Osteoblast (primary cell): ENCODE data around the gene NOVA2. TPM values are rescaled to one million over a fixed set of nuclear protein-coding genes. Genes with fewer than 3 reads are reported as not detected.

ENCODE experiments used
- DNase-seq: peaks from one replicate; pipeline ENCODE4 v3.0.0; 2011; ENCODE audit warnings: low spot score, mixed read lengths; ENCODE audit not compliant: insufficient read length; ENCODE audit errors: missing footprints
- H2AFZ ChIP-seq: 2 replicates; pipeline ENCODE4 v1.6.0; 2011; ENCODE audit warnings: mild to moderate bottlenecking, low read length
- H3K27ac ChIP-seq: 2 replicates; pipeline ENCODE4 v1.5.1; 2011; ENCODE audit warnings: mild to moderate bottlenecking, low read depth, low read length, moderate library complexity
- H3K27me3 ChIP-seq: 2 replicates; pipeline ENCODE4 v1.6.0; 2012; ENCODE audit warnings: mild to moderate bottlenecking, control low read depth, inconsistent platforms, low read length, moderate library complexity; ENCODE audit not compliant: insufficient read depth
- H3K36me3 ChIP-seq: 2 replicates; pipeline ENCODE4 v1.5.1; 2011; ENCODE audit warnings: mild to moderate bottlenecking, low read length, control low read depth, moderate library complexity; ENCODE audit not compliant: insufficient read depth
- H3K4me1 ChIP-seq: 2 replicates; pipeline ENCODE4 v1.5.1; 2011; ENCODE audit warnings: mild to moderate bottlenecking, low read length, control low read depth, moderate library complexity; ENCODE audit not compliant: insufficient read depth
- H3K4me2 ChIP-seq: 2 replicates; pipeline ENCODE4 v1.6.0; 2011; ENCODE audit warnings: mild to moderate bottlenecking, low read length; ENCODE audit not compliant: insufficient read depth
- H3K4me3 ChIP-seq: fragments of 200-600 bp; sonication (generic); 3 replicates; pipeline ENCODE4 v1.5.1; 2012; ENCODE audit warnings: mild to moderate bottlenecking, low read length, inconsistent platforms; ENCODE audit not compliant: insufficient read depth
- H3K79me2 ChIP-seq: 2 replicates; pipeline ENCODE4 v1.6.0; 2012; ENCODE audit warnings: mild to moderate bottlenecking, low read length, control low read depth, inconsistent platforms; ENCODE audit not compliant: insufficient read depth
- H3K9me3 ChIP-seq: 2 replicates; pipeline ENCODE4 v1.5.1; 2011; ENCODE audit warnings: low read depth, low read length, control low read depth
- H4K20me1 ChIP-seq: 2 replicates; pipeline ENCODE4 v1.6.0; 2012; ENCODE audit warnings: mild to moderate bottlenecking, low read length, control low read depth; ENCODE audit not compliant: insufficient read depth
- total RNA-seq: library from RNA; depleted of rRNA; stranded (reverse); fragments of >200 nt; gene quantifications from 2 replicates; pipeline ENCODE4 v1.2.3, GENCODE V29; 2012
- TF ChIP-seq, protein P1 (sequence below): IDR thresholded peaks from 2 replicates; pipeline ENCODE4 v1.5.1; 2011; ENCODE audit warnings: mild to moderate bottlenecking, low read depth, low read length, moderate library complexity; ENCODE audit errors: extremely low read depth

The NOVA2 gene
- total RNA-seq, 1 donor, result not detected

DNA sequence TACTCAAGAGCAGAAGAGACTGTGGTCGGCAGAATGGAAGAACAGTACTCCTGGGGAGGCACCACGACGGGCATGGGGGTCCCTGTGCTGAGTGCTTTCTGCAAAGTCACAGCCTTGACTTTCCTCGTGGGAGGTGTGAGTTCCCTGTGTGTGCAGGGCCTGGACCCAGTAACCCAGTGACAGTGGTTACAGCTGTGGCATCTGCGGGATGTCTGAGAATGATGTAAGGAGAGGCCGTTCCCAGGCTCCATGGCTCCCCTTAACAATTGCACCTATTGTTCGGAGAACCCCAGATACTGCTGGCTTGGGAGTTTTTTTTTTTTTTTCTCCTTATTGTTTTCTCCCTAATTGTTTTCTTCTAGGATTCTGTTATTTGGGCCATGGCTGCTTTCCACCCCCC, 54.0 kb downstream of the NOVA2 start:
- Histone ChIP-seq H3K27me3 (peaks cover 22% of the 10 kb centered on the region), H3K79me2 (no peaks in the 10 kb centered on the region), H3K4me2 (no peak overlapping the region), H3K27ac (no peak overlapping the region), H2AFZ (no peak overlapping the region), H3K4me3 (no peak overlapping the region), H4K20me1 (no peaks in the 10 kb centered on the region), H3K4me1 (no peaks in the 10 kb centered on the region), H3K9me3 (no peaks in the 10 kb centered on the region), H3K36me3 (no peaks in the 10 kb centered on the region)
- TF ChIP-seq, protein P1, sequence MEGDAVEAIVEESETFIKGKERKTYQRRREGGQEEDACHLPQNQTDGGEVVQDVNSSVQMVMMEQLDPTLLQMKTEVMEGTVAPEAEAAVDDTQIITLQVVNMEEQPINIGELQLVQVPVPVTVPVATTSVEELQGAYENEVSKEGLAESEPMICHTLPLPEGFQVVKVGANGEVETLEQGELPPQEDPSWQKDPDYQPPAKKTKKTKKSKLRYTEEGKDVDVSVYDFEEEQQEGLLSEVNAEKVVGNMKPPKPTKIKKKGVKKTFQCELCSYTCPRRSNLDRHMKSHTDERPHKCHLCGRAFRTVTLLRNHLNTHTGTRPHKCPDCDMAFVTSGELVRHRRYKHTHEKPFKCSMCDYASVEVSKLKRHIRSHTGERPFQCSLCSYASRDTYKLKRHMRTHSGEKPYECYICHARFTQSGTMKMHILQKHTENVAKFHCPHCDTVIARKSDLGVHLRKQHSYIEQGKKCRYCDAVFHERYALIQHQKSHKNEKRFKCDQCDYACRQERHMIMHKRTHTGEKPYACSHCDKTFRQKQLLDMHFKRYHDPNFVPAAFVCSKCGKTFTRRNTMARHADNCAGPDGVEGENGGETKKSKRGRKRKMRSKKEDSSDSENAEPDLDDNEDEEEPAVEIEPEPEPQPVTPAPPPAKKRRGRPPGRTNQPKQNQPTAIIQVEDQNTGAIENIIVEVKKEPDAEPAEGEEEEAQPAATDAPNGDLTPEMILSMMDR, result no peak
- peak; percentile 32 for DNase-seq

DNA sequence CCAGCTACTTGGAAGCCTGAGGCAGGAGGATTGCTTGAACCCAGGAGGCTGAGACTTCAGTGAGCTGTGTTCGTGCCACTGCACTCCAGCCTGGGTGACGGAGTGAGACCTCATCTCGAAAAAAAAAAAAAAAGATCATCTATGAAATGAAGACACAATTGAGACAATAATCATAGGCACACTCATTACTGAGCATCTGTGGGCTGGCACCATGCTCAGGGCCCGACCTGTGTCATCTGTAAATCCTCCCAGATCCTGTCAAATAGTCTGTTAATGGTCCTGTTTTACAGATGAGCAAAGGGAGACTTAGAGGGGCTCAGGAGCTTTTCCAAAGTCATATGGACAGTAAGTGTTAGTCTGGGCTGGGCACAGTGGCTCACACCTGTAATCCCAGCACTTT, 54.9 kb downstream of the NOVA2 start:
- no peaks in the 10 kb centered on the region for H4K20me1 ChIP-seq
- no peak overlapping the region for H3K4me3 ChIP-seq
- H2AFZ ChIP-seq, result no peak overlapping the region
- no peaks in the 10 kb centered on the region for H3K4me1 ChIP-seq
- H3K9me3 ChIP-seq, result no peaks in the 10 kb centered on the region
- no peak overlapping the region for H3K27ac ChIP-seq
- no peaks in the 10 kb centered on the region for H3K79me2 ChIP-seq
- H3K36me3 ChIP-seq, result no peaks in the 10 kb centered on the region
- no peak overlapping the region for H3K4me2 ChIP-seq
- H3K27me3 ChIP-seq, result peaks cover 22% of the 10 kb centered on the region
- TF ChIP-seq, protein P1, result no peak
- DNase-seq, result no peak

DNA sequence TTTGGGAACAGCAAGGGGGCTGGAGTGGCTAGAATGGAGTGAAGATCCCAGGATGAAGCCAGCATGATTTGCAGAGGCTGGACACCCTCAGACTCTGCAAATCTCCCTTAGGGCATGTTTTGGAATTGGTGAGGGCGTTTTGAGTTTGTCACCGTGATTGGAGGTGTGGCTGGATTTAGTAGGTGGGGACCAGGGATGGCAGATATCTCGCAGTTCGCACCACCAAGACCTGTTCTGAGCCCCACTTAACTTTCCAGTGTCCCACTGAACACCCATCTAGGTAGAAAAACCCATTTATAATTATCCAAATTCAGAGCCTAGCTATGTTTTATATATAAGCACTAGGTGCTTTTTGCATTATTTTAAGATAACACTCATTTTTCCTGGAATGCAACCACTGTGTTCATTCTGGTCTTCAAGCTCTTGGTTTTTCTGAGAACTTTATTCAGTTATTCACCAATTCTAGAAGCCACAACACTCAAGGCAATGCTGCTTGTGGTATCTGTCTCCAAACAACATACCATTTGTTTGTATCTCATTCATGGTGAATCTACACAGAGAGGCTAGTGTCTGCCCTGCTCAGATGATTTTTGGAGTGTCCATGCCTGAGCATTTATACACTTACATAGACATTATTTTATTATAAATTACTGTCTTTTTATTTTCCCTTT, 56.1 kb downstream of the NOVA2 start:
- Histone ChIP-seq H3K4me2 (no peak overlapping the region), H3K27ac (no peak overlapping the region), H2AFZ (no peak overlapping the region), H3K36me3 (no peaks in the 10 kb centered on the region), H3K4me1 (no peaks in the 10 kb centered on the region), H3K4me3 (no peak overlapping the region), H3K27me3 (peaks cover 21% of the 10 kb centered on the region), H3K9me3 (no peaks in the 10 kb centered on the region), H3K79me2 (no peaks in the 10 kb centered on the region), H4K20me1 (no peaks in the 10 kb centered on the region)
- DNase-seq, result peak; percentile 51
- TF ChIP-seq, protein P1, result no peak

DNA sequence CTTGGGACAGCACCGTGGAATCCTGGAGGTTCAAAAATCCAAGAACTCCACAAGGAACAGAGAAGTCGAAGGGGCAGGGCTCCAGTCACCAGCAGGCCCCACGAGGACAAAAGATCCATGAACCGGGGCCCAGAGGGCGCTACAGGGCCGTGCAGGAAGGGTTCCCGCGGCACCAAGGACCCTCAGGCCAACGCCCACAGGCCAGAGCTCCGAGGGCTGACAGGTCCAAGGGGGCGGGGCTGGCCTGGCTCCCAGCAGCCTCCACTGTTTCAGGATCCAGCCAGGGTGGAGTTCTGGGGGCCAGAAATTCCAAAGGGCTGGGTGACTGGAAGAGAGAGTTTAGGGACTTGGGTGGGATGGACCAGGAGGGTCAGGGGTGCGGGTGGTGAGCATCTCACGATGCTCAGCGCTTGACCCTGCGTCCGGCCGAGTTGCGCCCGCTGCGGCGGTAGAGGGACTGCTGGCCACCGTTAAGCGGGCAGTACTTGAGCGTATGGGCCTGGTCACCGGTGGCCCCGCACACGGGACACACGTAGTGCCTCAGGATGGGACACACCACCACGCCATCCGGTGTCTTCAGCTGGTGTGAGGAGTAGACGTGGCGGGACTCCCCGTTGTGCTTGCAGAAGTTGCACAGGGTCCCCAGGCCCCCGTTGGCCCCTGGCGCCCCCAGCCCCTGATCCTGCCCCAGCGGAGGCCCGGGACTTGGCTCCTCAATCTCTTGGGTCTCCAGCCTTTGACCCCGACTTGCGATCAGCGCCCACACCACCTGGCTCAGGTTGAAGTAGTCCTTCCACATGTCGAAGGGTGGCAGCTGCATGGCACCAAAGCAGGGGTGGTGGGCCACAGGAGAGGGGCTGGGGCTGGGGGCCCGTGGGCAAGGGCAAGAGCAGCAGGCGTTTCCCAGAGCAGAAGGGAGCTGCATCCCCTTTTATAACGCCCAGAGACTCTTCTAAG, 59.5 kb downstream of the NOVA2 start, which contains the start of gene NANOS2:
NANOS2 (minus strand) TSS at position 905 of the 957 bp plus-strand sequence; CDS start at position 820, 85 bp downstream.
- Histone ChIP-seq H3K4me3 (no peak within 1 kb of the TSS), H3K27me3 (peaks cover 16% of the 10 kb centered on the region), H4K20me1 (no peaks in the 10 kb centered on the region), H3K27ac (no peak within 1 kb of the TSS), H3K36me3 (no peaks in the 10 kb centered on the region), H2AFZ (no peak within 1 kb of the TSS), H3K79me2 (no peaks in the 10 kb centered on the region), H3K4me2 (no peak within 1 kb of the TSS), H3K4me1 (no peaks in the 10 kb centered on the region), H3K9me3 (no peaks in the 10 kb centered on the region)
- DNase-seq, result peak; percentile 26
- TF ChIP-seq, protein P1, result no peak
